GM19328 (cell line): ENCODE data around the gene CD1B.
"Not testable (repeated sequence)": the region's sequence is repeated elsewhere in the genome, so short reads cannot be mapped to it uniquely, and the experiment has no call there.

Source experiments
- ATAC-seq: cut with Tn5 transposase; IDR thresholded peaks from one replicate; pipeline ENCODE4 v1.9.1; 2021; ENCODE audit warnings: mild to moderate bottlenecking, moderate library complexity; ENCODE audit not compliant: unreplicated experiment

Gene CD1B

DNA sequence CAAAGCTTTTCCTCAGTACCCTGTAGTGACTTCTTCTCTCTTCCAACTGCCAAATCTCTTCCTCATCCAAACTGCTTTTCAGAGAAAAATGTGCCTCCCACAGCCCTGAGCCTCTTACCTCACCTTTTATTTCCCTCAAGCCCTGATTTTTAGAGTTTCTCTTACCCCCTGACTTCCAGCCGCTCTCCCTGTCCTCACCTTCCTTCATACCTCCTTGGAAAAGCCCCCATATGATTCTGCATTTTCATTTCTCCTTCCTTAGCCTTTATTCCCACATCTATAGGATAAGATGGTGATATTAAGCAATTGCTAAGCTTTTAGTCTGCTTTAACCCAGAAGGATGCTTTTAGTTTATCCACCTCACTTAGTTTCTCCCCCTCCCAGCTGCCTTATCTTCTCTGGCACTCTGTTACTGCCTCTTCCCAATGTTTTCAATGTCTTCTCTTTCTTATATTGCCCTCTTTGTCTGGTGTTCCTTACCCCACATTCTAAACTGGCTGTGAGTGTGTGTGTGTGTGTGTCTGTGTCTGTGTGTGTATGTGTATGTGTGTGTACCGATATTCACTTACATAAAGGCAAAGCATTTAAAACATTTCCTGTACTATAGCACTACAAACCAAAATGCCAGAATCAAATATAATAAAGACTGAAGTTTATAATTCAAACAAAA lies at the start of gene CD1B:
CD1B (minus strand) TSS at position 51 of the 670 bp plus-strand sequence. CDS start 108 bp downstream, outside the sequence.
- no peak for ATAC-seq

DNA sequence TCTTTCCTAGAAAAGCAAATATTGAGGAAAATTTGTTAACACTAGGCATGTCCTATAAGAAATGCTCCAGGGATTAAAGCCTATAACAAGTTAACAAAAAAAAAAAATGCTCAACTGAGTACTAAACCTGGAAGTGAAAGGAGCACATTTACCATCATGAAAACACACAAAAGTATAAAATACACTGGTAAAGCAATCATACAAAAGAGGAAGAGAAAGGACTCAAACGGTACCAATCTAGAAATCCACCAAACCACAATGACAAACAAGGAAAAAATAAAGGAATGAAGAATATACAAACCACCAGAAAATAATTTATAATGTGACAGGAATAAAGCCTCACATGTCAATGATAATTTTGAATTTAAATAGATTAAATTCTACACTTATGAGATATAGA lies 43.5 kb upstream of the CD1B start:
- no peak for ATAC-seq

DNA sequence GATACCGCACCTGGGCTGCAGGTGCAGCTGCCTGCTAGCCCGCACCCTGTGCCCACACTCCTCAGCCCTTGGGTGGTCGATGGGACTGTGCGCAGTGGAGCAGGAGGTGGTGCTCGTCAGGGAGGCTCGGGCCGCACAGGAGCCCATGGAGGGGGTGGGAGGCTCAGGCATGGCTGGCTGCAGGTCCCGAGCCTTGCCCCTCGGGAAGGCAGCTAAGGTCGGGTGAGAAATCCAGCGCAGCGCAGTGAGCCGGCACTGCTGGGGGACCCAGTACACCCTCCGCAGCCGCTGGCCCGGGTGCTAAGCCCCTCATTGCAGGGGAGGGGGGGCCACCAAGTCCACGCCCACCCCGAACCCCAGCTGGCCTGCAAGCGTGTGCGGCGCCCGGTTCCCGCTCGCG lies 42.8 kb upstream of the CD1B start:
- not testable (repeated sequence) for ATAC-seq

DNA sequence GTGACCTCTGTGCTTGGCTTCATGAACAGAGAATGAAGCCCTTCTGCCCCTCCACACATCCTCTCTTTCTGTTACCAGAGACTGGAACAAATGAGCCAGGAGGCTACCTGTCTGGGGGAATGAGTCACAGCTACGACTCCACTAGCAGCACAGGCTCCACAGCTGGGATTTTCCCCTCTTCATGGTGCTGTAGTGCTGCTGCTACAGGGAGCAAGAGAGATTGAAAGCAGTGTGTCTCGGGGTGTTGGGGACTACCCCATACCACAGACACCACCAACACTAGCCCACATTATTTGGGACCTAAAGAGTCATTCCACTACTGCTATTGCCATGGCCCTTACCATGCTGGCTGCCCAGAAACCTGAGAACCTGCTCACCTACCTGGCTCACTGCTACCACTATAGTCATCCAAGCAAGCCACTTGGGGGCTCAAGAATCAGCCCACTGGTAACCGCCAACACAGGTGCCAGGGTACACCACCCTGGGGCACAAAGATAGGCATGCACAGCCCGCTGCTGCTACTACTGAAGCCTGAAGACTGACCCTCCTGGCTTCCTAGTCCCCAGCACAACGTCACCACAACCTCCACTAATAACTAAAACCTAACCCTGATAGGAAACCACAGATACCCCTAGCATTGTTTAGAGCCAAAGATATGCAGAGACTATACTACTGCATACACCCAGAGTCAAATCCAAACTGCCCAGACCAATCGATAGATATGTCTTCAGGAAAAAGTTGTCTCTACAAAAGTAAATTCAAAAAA lies 40.0 kb upstream of the CD1B start:
- ATAC-seq = peak; percentile 80

DNA sequence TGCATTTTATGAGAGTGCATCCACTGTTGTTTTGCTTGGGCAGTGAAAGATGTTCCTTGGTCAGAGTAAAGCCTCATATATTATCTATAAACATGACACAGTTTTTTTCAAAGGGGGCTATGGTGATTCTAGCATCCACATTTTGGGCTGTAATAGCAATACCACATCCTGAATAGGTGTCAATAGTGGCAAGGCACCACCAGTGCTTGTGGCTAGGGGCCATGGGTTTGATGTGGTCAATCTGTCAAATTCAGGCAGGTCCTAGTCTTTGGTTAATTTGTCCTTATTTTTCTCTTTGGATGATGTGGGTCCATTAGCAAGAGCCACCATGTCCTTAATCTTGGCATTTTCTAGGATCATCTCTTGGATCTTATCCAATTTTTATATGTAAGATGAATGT lies 35.5 kb upstream of the CD1B start:
- no peak for ATAC-seq

DNA sequence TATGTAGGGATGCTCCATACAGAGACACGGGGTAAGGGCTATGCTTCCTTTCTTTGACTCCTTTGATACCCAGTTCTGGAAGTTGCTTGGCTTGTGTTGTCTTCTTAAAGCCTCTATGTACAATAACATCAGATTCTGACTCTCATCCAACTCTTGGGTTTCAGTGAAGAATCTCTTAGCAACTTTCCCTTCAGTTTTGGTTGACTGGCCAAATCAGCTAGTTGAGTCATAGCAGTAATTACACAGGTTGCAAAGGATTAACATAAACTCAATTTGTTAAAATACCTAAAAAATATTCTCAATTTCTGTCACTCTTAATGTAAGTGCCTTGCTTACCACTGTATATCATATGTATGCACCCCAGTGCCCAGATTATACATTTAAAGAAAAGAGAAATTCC lies 31.6 kb upstream of the CD1B start:
- ATAC-seq = no peak

DNA sequence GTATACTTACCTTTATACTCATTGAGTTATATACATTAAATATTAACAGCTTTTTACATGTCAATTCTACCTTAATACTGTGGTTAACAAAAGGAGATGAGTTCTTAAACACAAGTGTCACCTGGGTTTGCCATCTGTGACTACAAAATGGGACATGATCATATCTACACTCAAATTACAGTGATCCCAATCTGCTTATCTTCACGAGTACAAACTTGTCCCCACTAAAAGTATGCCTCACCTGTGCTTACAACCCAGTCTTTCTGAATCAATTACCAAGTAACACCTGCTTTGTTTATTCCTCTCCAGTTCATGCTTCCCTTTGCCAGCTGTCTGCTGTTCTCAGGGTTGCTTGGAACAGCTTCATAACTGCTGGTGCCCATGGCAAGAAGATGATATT lies 31.2 kb upstream of the CD1B start:
- ATAC-seq = no peak

DNA sequence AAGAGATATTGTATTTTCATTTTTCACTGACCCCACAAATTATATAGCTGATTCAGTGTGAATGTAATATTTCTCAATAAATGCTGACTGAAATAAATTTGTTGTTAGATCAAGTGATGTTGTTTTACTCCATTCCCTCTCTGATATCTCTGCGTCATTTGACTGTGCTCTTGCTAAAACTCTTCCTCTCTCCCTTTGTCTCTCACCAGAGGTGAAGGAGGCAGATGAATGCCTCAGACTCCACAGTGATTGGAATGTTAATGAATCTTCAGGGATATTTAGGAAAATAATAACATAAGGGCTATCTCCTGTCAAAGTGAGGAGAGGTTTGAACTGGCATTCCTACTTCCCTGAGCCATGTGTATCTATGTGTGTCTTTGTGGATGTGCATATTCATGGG lies 26.1 kb upstream of the CD1B start:
- ATAC-seq = no peak

DNA sequence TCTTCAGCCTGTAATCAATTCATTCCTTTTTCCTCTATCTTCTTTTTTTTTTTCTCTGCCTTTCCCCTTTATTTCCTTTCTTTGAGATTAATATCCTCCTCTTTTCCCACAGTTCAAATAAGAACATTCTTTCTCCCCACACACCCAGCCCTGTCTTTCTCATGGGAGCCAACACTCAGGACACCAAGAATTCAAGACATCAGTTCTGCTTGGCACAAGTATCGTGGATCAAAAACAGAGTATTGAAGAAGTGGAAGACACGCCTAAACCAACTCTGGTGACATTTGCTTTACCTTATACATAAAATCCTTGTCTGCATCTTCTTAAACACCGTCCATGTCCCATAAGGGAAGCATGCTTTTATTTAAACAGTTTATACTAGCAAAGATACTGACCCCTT lies 25.3 kb upstream of the CD1B start:
- ATAC-seq = no peak

DNA sequence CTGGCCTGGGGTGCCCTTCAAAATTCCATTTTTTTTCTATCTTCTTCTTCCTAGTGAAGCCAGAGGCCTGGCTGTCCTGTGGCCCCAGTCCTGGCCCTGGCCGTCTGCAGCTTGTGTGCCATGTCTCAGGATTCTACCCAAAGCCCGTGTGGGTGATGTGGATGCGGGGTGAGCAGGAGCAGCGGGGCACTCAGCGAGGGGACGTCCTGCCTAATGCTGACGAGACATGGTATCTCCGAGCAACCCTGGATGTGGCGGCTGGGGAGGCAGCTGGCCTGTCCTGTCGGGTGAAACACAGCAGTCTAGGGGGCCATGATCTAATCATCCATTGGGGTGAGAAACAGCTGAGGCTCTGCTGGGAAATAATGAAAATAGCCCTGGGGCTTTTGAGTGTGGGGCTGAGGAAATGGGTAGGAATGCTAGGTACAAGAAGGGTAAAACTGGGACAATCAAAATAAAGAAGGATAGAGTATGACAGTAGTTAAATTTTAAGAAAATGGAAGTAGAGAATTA lies 24.5 kb upstream of the CD1B start:
- no peak for ATAC-seq

DNA sequence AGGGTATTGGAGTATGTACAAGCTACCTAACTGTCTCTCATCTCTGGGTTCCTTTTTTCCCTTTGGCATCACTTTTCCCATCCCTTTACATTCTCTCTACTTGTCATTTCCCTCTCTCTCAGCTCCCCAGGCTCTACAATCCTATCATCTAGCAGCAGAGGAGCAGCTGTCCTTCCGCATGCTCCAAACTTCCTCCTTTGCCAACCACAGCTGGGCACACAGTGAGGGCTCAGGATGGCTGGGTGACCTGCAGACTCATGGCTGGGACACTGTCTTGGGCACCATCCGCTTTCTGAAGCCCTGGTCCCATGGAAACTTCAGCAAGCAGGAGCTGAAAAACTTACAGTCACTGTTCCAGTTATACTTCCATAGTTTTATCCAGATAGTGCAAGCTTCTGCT lies 22.9 kb upstream of the CD1B start:
- no peak for ATAC-seq

DNA sequence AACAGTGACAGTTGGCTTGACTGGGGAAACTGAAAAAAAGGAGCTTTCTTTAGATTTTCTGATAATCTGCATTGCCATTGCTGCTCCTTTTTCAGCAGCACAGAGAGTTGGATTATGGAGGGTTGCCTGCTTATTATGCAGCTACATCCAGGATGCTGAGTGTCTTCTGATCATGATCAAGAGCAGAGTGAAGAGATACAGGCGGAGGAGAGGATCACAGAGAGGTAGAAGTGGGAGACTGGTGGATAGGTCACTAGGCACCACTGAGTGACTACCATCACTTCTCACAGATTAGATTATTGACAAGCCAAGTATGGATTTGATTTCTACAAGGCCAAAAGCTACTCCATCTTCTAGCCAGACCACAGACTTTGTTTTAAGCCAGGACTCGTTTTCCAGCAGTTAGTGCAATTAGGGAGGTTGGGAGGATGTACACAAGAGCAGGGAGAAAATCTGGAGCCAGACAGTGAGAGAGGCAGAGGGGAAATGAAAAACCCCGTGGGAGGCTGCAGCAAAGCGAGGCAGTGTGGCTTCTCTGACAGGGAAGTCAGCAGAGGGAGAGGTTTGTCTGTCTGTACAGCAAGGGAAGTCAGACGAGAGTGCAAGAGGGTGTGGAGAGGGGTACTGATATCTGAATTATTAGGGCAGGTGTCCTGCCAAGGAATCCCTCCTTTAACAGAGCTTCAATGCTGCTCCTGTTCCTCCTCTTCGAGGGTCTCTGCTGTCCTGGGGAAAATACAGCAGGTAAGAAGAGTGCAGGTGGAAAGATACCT lies 22.2 kb upstream of the CD1B start, which contains the start of gene CD1E:
CD1E (plus strand) TSS at position 592 of the 773 bp plus-strand sequence; CDS start at position 687, 95 bp downstream.
- no peak for ATAC-seq

DNA sequence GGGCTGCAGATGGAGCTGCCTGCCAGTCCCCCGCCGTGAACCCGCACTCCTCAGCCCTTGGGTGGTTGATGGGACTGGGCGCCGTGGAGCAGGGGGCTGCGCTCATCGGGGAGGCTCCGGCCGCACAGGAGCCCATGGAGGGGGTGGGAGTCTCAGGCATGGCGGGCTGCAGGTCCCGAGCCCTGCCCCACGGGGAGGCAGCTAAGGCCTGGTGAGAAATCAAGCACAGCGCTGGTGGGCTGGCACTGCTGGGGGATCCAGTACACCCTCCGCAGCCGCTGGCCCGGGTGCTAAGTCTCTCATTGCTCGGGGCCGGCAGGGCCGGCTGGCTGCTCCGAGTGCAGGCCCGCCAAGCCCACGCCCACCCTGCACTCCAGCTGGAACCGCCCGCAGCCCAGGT lies 17.6 kb upstream of the CD1B start:
- not testable (repeated sequence) for ATAC-seq

DNA sequence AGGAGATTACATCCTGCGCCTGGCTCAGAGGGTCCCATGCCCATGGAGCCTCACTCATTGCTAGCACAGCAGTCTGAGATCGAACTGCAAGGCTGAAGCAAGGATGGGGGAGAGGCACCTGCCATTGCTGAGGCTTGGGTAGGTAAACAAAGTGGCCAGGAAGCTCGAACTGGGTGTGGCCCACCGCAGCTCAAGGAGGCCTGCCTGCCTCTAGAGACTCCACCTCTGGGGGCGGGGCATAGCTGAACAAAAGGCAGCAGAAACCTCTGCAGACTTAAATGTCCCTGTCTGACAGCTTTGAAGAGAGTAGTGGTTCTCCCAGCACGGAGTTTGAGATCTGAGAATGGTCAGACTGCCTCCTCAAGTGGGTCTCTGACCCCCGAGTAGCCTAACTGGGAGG lies 5.1 kb upstream of the CD1B start:
- ATAC-seq = not testable (repeated sequence)

DNA sequence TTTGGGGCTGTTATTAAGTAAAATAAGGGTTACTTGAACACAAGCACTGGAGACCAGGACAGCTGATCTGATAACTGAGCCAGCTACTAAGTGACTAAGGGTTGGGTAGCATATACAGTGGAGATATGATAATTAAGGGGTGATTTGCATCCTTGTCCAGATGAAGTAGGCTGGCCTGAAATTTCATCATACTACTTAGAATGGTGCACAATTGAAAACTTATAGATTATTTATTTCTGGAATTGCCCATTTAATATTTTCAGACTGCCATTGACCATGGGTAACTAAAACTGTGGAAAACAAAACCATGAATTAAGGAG lies 3.8 kb upstream of the CD1B start:
- ATAC-seq = no peak

DNA sequence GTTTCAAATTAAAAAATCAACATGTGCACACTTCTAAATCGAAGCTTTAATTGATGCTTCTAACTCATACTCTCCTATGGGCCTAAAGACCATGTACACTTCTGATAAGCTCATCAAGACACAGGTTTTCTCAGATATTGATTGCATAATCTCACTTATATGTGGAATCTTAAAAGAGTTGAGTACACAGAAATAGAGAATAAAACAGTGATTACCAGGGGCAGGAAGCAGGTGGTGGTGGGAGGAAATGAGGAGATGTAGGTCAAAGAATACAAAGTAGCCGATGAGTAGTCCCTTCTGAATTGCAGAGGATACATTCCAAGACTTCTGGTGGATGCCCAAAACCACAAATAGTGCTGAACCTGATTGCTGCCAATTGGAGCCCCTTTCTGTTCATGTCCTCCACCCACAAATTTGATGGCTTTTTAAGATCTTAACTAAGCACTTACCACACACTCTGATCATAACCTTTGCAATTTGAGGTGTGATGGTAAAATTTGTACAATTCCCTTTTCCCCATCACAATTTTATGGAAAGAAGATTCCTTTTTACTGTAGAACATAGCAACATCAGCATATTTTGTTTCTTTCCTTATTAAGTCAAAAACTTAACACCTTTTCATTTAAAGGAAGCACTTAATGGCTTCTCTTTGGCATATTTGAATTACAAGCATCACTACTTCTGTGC lies 3.3 kb upstream of the CD1B start:
- ATAC-seq = no peak

DNA sequence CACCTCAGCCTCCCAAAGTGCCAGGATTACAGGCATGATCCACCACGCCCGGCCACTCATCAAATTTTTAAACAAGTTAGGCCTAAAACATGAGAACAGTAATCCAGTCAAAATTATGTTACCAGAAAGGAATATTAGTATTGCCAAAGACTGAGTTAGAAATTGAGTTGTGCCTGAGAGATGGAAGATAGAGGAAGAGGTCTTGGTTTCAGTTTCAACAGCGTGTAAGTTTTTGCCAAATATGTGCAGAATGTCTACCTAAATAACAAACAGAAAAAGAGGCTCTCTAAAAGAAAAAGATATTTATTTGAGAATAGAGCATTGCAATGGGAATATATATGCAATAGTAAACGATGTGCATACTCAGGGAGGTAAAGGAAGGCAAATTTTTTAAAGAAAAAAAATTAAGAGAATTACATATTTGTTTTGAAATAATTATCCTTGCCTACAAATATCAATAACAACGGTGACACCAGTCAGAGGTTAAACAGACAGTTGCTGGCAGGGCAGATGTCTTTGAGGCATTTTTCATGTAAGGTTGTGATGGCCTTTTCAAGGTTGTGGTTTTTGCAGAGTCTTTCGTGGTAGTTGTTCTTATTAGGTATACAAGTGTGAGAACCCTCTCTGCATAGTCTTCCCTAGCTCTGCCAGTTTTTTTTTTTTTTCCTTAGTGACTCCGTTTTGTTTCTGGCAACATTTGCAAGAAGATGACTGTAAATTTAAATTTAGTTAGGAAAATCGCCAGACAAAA lies 2.2 kb upstream of the CD1B start:
- ATAC-seq = no peak

DNA sequence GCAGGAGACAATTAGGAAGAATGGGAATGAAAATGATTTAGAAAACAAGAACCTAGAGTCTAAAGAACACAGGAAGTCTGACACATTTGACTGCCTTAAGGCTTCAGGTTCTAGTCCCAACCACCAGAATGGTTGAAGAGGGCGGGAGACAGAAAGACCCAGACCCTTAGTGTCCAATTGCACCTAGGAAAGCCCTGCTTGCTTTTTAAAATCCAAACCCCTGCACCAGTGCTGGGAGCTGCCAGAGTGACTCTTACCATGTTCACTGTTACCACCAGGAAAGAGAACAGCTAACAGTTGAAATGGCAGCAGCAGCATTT lies 265 bp downstream of the CD1B start:
- ATAC-seq = no peak

DNA sequence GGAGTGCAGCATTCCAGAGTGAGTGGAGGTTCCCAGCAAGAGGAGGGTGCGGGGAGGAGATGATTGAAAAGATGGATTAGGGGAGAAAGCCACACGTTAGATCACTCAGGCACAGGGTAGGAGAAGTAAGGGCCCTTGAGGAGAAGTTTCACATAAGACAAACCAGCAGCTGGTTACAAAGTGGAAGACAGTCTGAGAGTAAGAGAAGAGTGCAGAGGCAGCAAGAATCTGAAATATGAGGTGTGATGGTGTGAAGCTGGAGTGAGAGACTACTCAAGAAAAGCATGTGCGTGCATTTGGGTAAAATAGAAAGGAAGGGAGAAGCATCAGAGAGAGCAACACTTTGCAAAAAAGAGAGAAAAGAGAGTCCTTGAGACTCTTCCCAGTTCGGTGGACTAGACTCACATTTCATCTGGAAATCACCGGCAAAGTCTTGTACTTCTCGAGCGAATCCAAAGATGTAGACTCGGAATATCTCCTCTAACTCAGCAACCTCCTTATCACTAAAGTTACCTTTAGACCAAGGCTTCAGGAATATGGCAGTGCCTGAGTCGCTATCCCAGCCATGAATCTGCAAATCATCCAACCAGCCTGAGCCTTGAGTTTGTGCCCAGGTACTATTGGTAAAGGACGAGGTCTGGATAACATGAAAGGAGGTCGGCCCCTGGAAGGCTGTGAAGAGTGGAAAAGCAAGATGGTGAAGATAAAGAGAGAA lies 783 bp downstream of the CD1B start:
- no peak for ATAC-seq

DNA sequence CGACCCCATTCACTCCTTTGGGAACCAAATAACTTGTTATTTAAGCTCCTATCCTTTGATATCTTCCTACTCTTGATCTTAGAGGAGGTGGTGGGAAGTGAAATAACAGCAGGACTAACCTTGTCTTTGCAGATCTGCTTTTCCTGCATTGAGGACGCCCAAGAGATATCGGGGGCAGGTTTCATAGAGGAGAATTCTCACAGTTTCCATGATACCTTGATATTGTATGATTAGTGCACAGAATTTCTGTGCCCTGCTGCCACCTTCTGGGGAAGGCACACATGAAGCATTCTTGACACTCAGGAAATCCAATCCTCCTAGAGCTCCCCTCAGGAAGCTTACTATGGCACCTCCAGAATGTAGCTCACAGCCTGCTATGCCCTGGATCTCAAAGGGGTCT lies 1.6 kb downstream of the CD1B start:
- no peak for ATAC-seq
